Left ventricle myocardium inferior (tissue), 1 donor: ENCODE measurements around the gene PHF13. TPM values are rescaled to one million over a fixed set of nuclear protein-coding genes. Genes with fewer than 3 reads are reported as not detected.

ENCODE experiments used
- DNase-seq: peaks from one replicate; pipeline ENCODE4 v3.0.0-alpha.2; 2020
- H3K27ac ChIP-seq: fragments of 200-600 bp; replicated peaks from 2 replicates; pipeline ENCODE4 v1.8.0; 2021
- H3K27me3 ChIP-seq: fragments of 200-600 bp; 2 replicates; pipeline ENCODE4 v1.8.0; 2021; ENCODE audit warnings: low read depth
- H3K36me3 ChIP-seq: fragments of 200-600 bp; 2 replicates; pipeline ENCODE4 v1.8.0; 2021
- H3K4me1 ChIP-seq: fragments of 200-600 bp; 2 replicates; pipeline ENCODE4 v1.8.0; 2021
- H3K4me3 ChIP-seq: fragments of 200-600 bp; 2 replicates; pipeline ENCODE4 v1.8.0; 2021; ENCODE audit warnings: mild to moderate bottlenecking, moderate library complexity
- H3K9me3 ChIP-seq: fragments of 200-600 bp; replicated peaks from 2 replicates; pipeline ENCODE4 v1.8.0; 2021
- intact Hi-C: fragments of 100-400 bp; cut with micrococcal nuclease; formaldehyde crosslinking; loops from one replicate; pipeline ENCODE4 v1.11.0; 2022
- total RNA-seq: library from RNA; stranded (reverse); fragmentation: NEBNext Ultra II Directional; extraction: Animal tissue kit (Norgen Biotek cat#: 25700); gene quantifications from one replicate; pipeline ENCODE4 v1.2.1, GENCODE V29; 2021
- TF ChIP-seq, protein P1 (sequence below): fragments of 200-600 bp; IDR thresholded peaks from 2 replicates; pipeline ENCODE4 v1.8.0; 2021; ENCODE audit warnings: antibody characterized with exemption, mild to moderate bottlenecking, borderline replicate concordance
- donor health status: DM: no; HTN: yes; CAD: no; lungs with severe emphysema.

Gene PHF13
- total RNA-seq, 1 donor from 2014 or later = 6.8 TPM

DNA sequence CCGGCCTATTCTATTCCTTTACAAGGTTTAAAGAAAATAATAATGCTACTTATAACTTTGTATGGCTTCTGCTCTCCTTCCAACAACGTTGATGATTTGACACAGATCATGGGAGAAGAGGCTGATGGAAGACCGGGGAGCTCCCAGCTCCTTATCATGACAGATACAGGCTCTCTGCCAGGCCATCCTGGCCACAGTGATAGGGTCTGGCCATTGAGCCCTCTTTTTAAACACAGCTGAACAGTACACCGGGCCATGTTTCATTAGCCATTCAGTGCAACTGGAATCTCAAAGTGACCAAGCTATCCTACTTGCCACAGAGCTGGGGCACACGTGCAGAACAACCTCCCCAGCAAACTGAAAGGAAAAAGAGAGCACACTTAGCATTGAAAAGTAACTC is 53.2 kb downstream of the PHF13 start:
- no peaks in the 10 kb centered on the region for H3K9me3 ChIP-seq
- no peak overlapping the region for H3K4me3 ChIP-seq
- DNase-seq = no peak
- intact Hi-C loops = no loop called here
- no peaks in the 10 kb centered on the region for H3K27me3 ChIP-seq
- peaks cover 28% of the 10 kb centered on the region for H3K4me1 ChIP-seq
- peaks cover 32% of the 10 kb centered on the region for H3K36me3 ChIP-seq
- TF ChIP-seq, protein P1, sequence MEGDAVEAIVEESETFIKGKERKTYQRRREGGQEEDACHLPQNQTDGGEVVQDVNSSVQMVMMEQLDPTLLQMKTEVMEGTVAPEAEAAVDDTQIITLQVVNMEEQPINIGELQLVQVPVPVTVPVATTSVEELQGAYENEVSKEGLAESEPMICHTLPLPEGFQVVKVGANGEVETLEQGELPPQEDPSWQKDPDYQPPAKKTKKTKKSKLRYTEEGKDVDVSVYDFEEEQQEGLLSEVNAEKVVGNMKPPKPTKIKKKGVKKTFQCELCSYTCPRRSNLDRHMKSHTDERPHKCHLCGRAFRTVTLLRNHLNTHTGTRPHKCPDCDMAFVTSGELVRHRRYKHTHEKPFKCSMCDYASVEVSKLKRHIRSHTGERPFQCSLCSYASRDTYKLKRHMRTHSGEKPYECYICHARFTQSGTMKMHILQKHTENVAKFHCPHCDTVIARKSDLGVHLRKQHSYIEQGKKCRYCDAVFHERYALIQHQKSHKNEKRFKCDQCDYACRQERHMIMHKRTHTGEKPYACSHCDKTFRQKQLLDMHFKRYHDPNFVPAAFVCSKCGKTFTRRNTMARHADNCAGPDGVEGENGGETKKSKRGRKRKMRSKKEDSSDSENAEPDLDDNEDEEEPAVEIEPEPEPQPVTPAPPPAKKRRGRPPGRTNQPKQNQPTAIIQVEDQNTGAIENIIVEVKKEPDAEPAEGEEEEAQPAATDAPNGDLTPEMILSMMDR = no peak
- H3K27ac ChIP-seq = peak overlapping the region; percentile 82

DNA sequence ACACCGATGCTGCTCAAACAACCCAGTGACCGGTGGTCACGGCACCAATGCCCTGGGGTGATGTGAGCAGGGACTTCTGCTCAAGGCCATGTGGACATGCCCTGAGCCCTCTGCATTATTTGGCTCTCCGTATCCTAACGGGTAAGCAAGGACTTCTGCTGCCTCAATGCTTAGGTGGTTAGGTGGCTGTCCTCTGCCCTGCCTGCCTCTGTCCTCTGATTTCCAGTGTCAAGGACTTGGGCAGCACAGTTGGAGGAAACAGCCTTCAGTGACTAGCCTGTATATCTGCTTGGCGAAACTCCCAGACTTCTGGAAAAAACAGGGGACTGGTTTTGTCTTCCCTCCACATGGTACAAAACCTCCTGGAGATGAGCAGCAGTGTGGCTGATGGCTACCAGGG is 53.6 kb downstream of the PHF13 start:
- intact Hi-C loops = no loop called here
- Histone ChIP-seq H3K27ac (peak overlapping the region; percentile 82), H3K27me3 (no peaks in the 10 kb centered on the region), H3K4me1 (peaks cover 32% of the 10 kb centered on the region), H3K4me3 (no peak overlapping the region), H3K36me3 (peaks cover 34% of the 10 kb centered on the region), H3K9me3 (no peaks in the 10 kb centered on the region)
- TF ChIP-seq, protein P1 = no peak
- DNase-seq = no peak

DNA sequence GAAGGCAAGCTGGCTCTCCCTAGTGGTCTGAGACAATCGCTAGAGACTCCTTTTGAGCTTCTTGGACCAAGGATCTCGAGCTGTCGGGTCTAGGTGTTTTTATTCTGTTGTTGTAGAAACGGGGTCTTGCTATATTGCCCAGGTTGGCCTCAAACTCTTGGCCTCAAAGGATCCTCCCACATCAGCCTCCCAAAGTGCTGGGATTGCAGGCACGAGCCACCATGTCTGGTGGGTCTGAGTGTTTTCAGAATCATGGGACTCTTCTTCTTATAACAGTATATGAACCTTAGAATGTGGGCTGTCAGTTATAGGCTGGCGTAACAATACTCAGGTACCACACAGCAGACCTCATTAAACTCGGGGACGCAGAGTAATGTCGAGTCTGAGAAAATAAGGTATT is 55.0 kb downstream of the PHF13 start:
- Histone ChIP-seq H3K9me3 (no peaks in the 10 kb centered on the region), H3K27ac (no peak overlapping the region), H3K27me3 (no peaks in the 10 kb centered on the region), H3K4me1 (peaks cover 38% of the 10 kb centered on the region), H3K4me3 (no peak overlapping the region), H3K36me3 (peaks cover 34% of the 10 kb centered on the region)
- DNase-seq = no peak
- intact Hi-C loops = no loop called here
- TF ChIP-seq, protein P1 = no peak

DNA sequence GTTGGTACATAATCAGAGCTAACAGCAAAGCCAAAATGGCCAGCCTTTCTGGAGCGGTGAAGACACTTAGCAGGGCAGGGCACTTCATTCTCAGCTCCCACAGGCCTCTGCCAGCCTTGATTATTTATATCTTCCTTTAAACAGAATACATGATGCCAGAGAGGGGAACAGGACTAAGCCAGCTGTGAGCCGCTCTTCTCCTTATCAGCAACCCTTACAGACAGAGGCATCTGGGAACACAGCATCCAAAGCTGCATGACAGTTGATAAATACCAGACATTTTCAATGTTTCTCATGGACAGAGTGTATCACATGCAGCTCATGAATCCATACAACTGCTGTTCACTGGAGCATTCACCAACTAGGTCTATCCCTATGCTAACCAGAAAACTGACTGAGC is 59.0 kb downstream of the PHF13 start:
- DNase-seq = peak; percentile 34
- TF ChIP-seq, protein P1 = no peak
- Histone ChIP-seq H3K27ac (peak overlapping the region; percentile 80), H3K9me3 (no peaks in the 10 kb centered on the region), H3K36me3 (peaks cover 35% of the 10 kb centered on the region), H3K4me3 (no peak overlapping the region), H3K4me1 (peaks cover 48% of the 10 kb centered on the region), H3K27me3 (no peaks in the 10 kb centered on the region)
- intact Hi-C loops = no loop called here

Other genes starting within 250 kb of the PHF13 start
- gene ACOT7, start 220.0 kb upstream of the PHF13 start, total RNA-seq = 8.6 TPM
- gene HES2, start 193.8 kb upstream of the PHF13 start, total RNA-seq = not detected
- gene ESPN, start 189.0 kb upstream of the PHF13 start, total RNA-seq = 0.41 TPM
- 12.6 TPM for gene TNFRSF25, start 147.6 kb upstream of the PHF13 start, total RNA-seq
- gene PLEKHG5, start 122.1 kb upstream of the PHF13 start, total RNA-seq = 16.2 TPM
- 13.4 TPM for gene NOL9, start 59.2 kb upstream of the PHF13 start, total RNA-seq
- not detected for gene TAS1R1, start 58.4 kb upstream of the PHF13 start, total RNA-seq
- gene ZBTB48, start 33.7 kb upstream of the PHF13 start, total RNA-seq = 12.9 TPM
- gene KLHL21, start 10.9 kb upstream of the PHF13 start, total RNA-seq = 83.7 TPM
- 14.9 TPM for gene THAP3, start 11.1 kb downstream of the PHF13 start, total RNA-seq
- 73.6 TPM for gene DNAJC11, start 88.1 kb downstream of the PHF13 start, total RNA-seq
- 160 TPM for gene CAMTA1, start 171.7 kb downstream of the PHF13 start, total RNA-seq